ENCODE measurements around the gene HSD11B1L.
A peak's percentile ranks its signal among the peaks of the same experiment; 100 is the strongest.

HSD11B1L gene

GRCh38 chr19:5680437-5681368, at the start of gene HSD11B1L, which contains the start of gene MICOS13:
HSD11B1L (plus strand) TSS chr19:5681027; CDS start chr19:5684833, 3,806 bp downstream.
MICOS13 (minus strand) TSS chr19:5680516; CDS start chr19:5680486, 30 bp downstream.
- Histone ChIP-seq H3K36me3 (ENCODE audit: control insufficient read depth in 1 of 2, insufficient read depth in 2 of 2, low read length in 2 of 2) (no peaks in the 10 kb centered on the region), H3K27me3 (ENCODE audit: low read depth, low read length) (no peaks in the 10 kb centered on the region), H3K27ac (ENCODE audit: low read length) (peak within 1 kb of the TSS; percentile 91), H3K9me3 (ENCODE audit: control insufficient read depth in 1 of 2, low read length in 2 of 2) (no peaks in the 10 kb centered on the region), H3K4me3 (ENCODE audit: low read depth in 1 of 2, low read length in 2 of 2) (peak within 1 kb of the TSS; percentile 96 to 97), H3K4me1 (ENCODE audit: control insufficient read depth in 1 of 2, insufficient read depth in 2 of 2, low read length in 2 of 2) (peaks cover 6 to 19% of the 10 kb centered on the region in 2 donors)

DNA sequence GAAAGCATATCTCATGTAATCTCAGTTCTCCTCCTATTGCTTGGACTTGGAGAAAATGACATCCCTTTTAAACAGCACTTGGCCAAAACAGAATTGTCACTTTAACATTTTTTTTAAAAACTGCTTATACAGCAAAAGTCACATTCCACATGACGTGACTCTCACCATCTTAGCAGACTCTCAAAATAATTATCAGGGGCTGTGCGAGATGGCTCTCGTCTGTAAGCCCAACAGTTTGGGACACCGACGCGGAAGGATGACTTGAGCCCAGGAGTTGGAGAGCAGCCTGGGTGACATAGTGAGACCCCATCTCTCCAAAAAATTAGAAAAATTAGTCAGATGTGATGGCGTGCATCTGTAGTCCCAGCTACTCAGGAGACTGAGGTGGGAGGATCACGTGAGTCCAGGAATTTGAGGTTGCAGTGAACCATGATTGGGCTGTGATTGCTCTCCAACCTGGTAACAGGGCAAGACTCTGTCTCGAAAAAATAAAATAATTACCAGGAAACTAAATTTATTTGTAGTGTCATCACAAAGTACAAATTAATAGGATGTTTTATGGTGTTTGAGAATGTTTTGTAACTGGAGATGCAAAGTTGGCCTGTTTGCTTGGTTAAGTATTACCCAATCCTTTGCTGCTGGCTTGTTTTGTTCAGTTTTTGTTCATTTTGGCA, 49.1 kb upstream of the HSD11B1L start:
- H3K9me3 ChIP-seq (ENCODE audit: control insufficient read depth in 1 of 2, low read length in 2 of 2): no peaks in the 10 kb centered on the region
- H3K4me3 ChIP-seq (ENCODE audit: low read depth in 1 of 2, low read length in 2 of 2): no peak overlapping the region
- H3K4me1 ChIP-seq (ENCODE audit: control insufficient read depth in 1 of 2, insufficient read depth in 2 of 2, low read length in 2 of 2): peaks cover 7 to 62% of the 10 kb centered on the region in 2 donors
- H3K27ac ChIP-seq (ENCODE audit: low read length): no peak overlapping the region
- no peaks in the 10 kb centered on the region for H3K27me3 ChIP-seq (ENCODE audit: low read depth, low read length)
- peaks cover 5 to 19% of the 10 kb centered on the region in 2 donors for H3K36me3 ChIP-seq (ENCODE audit: control insufficient read depth in 1 of 2, insufficient read depth in 2 of 2, low read length in 2 of 2)

DNA sequence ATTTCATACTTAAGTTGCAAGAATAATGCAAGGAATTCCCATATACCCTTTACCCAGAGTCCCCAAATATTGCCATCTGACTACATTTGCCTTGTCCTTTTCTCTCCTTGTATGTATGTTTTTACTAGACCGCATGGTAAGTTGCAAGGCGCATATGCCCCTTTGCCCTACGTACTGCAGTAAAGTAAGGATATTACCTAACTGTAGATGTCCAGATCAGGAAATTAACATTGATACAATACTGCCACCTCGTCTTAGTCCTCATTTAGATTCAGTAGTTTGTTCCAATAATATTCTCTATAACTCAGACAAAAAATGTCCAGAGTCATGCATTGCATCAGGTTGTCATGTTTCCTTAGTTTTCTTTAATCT, 48.6 kb upstream of the HSD11B1L start:
- H3K36me3 ChIP-seq (ENCODE audit: control insufficient read depth in 1 of 2, insufficient read depth in 2 of 2, low read length in 2 of 2): peaks cover 5 to 13% of the 10 kb centered on the region in 2 donors
- H3K27me3 ChIP-seq (ENCODE audit: low read depth, low read length): no peaks in the 10 kb centered on the region
- no peaks in the 10 kb centered on the region for H3K9me3 ChIP-seq (ENCODE audit: control insufficient read depth in 1 of 2, low read length in 2 of 2)
- H3K4me1 ChIP-seq (ENCODE audit: control insufficient read depth in 1 of 2, insufficient read depth in 2 of 2, low read length in 2 of 2): peaks cover 7 to 57% of the 10 kb centered on the region in 2 donors
- H3K4me3 ChIP-seq (ENCODE audit: low read depth in 1 of 2, low read length in 2 of 2): no peak overlapping the region
- H3K27ac ChIP-seq (ENCODE audit: low read length): no peak overlapping the region

- peaks cover 7 to 57% of the 10 kb centered on the region in 2 donors for H3K4me1 ChIP-seq (ENCODE audit: control insufficient read depth in 1 of 2, insufficient read depth in 2 of 2, low read length in 2 of 2)
- no peaks in the 10 kb centered on the region for H3K9me3 ChIP-seq (ENCODE audit: control insufficient read depth in 1 of 2, low read length in 2 of 2)
- peaks cover 1 to 9% of the 10 kb centered on the region in 2 donors for H3K36me3 ChIP-seq (ENCODE audit: control insufficient read depth in 1 of 2, insufficient read depth in 2 of 2, low read length in 2 of 2)
- H3K4me3 ChIP-seq (ENCODE audit: low read depth in 1 of 2, low read length in 2 of 2): no peak overlapping the region
- H3K27me3 ChIP-seq (ENCODE audit: low read depth, low read length): no peaks in the 10 kb centered on the region
- H3K27ac ChIP-seq (ENCODE audit: low read length): no peak overlapping the region
Observed at GRCh38 chr19:5632657-5633056, 48.2 kb upstream of the HSD11B1L start.

- Histone ChIP-seq H3K36me3 (ENCODE audit: control insufficient read depth in 1 of 2, insufficient read depth in 2 of 2, low read length in 2 of 2) (no peaks in the 10 kb centered on the region), H3K4me1 (ENCODE audit: control insufficient read depth in 1 of 2, insufficient read depth in 2 of 2, low read length in 2 of 2) (peaks cover 7 to 40% of the 10 kb centered on the region in 2 donors), H3K27me3 (ENCODE audit: low read depth, low read length) (no peaks in the 10 kb centered on the region), H3K27ac (ENCODE audit: low read length) (no peak overlapping the region), H3K4me3 (ENCODE audit: low read depth in 1 of 2, low read length in 2 of 2) (no peak overlapping the region), H3K9me3 (ENCODE audit: control insufficient read depth in 1 of 2, low read length in 2 of 2) (no peaks in the 10 kb centered on the region)
Observed at GRCh38 chr19:5635427-5635826, 45.4 kb upstream of the HSD11B1L start.

DNA sequence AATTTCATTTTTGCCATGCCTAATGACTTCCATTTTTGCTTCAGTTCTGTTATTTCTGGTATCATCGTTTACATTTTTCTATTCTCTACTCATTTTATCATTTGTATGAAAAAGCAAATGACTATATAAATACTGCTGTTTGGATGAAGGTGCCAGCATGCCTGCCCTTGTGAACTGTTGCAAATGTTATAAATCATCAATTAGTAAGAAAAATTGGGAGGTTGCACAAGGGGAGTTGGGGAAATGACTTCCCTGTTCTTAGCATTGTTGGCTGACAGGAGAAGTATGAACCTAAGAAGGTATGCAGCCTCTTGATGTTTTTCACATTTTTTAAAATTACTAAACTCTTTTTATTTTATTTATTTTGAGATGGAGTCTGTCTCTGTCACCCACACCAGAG, 42.9 kb upstream of the HSD11B1L start:
- peaks cover 12 to 14% of the 10 kb centered on the region in 2 donors for H3K36me3 ChIP-seq (ENCODE audit: control insufficient read depth in 1 of 2, insufficient read depth in 2 of 2, low read length in 2 of 2)
- peaks cover 3 to 21% of the 10 kb centered on the region in 2 donors for H3K4me1 ChIP-seq (ENCODE audit: control insufficient read depth in 1 of 2, insufficient read depth in 2 of 2, low read length in 2 of 2)
- no peaks in the 10 kb centered on the region for H3K9me3 ChIP-seq (ENCODE audit: control insufficient read depth in 1 of 2, low read length in 2 of 2)
- no peak overlapping the region for H3K4me3 ChIP-seq (ENCODE audit: low read depth in 1 of 2, low read length in 2 of 2)
- no peaks in the 10 kb centered on the region for H3K27me3 ChIP-seq (ENCODE audit: low read depth, low read length)
- no peak overlapping the region for H3K27ac ChIP-seq (ENCODE audit: low read length)

- Histone ChIP-seq H3K36me3 (ENCODE audit: control insufficient read depth in 1 of 2, insufficient read depth in 2 of 2, low read length in 2 of 2) (peaks cover 35 to 41% of the 10 kb centered on the region in 2 donors), H3K4me1 (ENCODE audit: control insufficient read depth in 1 of 2, insufficient read depth in 2 of 2, low read length in 2 of 2) (peaks cover 0 to 12% of the 10 kb centered on the region in 2 donors), H3K4me3 (ENCODE audit: low read depth in 1 of 2, low read length in 2 of 2) (no peak overlapping the region), H3K9me3 (ENCODE audit: control insufficient read depth in 1 of 2, low read length in 2 of 2) (no peaks in the 10 kb centered on the region), H3K27me3 (ENCODE audit: low read depth, low read length) (no peaks in the 10 kb centered on the region), H3K27ac (ENCODE audit: low read length) (no peak overlapping the region)
Observed at GRCh38 chr19:5641171-5641570, 39.7 kb upstream of the HSD11B1L start.

- Histone ChIP-seq H3K4me1 (ENCODE audit: control insufficient read depth in 1 of 2, insufficient read depth in 2 of 2, low read length in 2 of 2) (peaks cover 0 to 12% of the 10 kb centered on the region in 2 donors), H3K27me3 (ENCODE audit: low read depth, low read length) (no peaks in the 10 kb centered on the region), H3K36me3 (ENCODE audit: control insufficient read depth in 1 of 2, insufficient read depth in 2 of 2, low read length in 2 of 2) (peaks cover 46 to 51% of the 10 kb centered on the region in 2 donors), H3K27ac (ENCODE audit: low read length) (no peak overlapping the region), H3K9me3 (ENCODE audit: control insufficient read depth in 1 of 2, low read length in 2 of 2) (no peaks in the 10 kb centered on the region), H3K4me3 (ENCODE audit: low read depth in 1 of 2, low read length in 2 of 2) (no peak overlapping the region)
Observed at GRCh38 chr19:5642204-5642603, 38.6 kb upstream of the HSD11B1L start.

- peaks cover 54 to 60% of the 10 kb centered on the region in 2 donors for H3K36me3 ChIP-seq (ENCODE audit: control insufficient read depth in 1 of 2, insufficient read depth in 2 of 2, low read length in 2 of 2)
- H3K4me3 ChIP-seq (ENCODE audit: low read depth in 1 of 2, low read length in 2 of 2): no peak overlapping the region
- H3K9me3 ChIP-seq (ENCODE audit: control insufficient read depth in 1 of 2, low read length in 2 of 2): no peaks in the 10 kb centered on the region
- H3K27ac ChIP-seq (ENCODE audit: low read length): no peak overlapping the region
- peaks cover 0 to 3% of the 10 kb centered on the region in 2 donors for H3K4me1 ChIP-seq (ENCODE audit: control insufficient read depth in 1 of 2, insufficient read depth in 2 of 2, low read length in 2 of 2)
- no peaks in the 10 kb centered on the region for H3K27me3 ChIP-seq (ENCODE audit: low read depth, low read length)
Observed at GRCh38 chr19:5643060-5643459, 37.8 kb upstream of the HSD11B1L start.

- Histone ChIP-seq H3K9me3 (ENCODE audit: control insufficient read depth in 1 of 2, low read length in 2 of 2) (no peaks in the 10 kb centered on the region), H3K27me3 (ENCODE audit: low read depth, low read length) (no peaks in the 10 kb centered on the region), H3K4me3 (ENCODE audit: low read depth in 1 of 2, low read length in 2 of 2) (no peak overlapping the region), H3K36me3 (ENCODE audit: control insufficient read depth in 1 of 2, insufficient read depth in 2 of 2, low read length in 2 of 2) (peaks cover 60 to 65% of the 10 kb centered on the region in 2 donors), H3K4me1 (ENCODE audit: control insufficient read depth in 1 of 2, insufficient read depth in 2 of 2, low read length in 2 of 2) (no peaks in the 10 kb centered on the region), H3K27ac (ENCODE audit: low read length) (no peak overlapping the region)
Observed at GRCh38 chr19:5644037-5644436, 36.8 kb upstream of the HSD11B1L start.

DNA sequence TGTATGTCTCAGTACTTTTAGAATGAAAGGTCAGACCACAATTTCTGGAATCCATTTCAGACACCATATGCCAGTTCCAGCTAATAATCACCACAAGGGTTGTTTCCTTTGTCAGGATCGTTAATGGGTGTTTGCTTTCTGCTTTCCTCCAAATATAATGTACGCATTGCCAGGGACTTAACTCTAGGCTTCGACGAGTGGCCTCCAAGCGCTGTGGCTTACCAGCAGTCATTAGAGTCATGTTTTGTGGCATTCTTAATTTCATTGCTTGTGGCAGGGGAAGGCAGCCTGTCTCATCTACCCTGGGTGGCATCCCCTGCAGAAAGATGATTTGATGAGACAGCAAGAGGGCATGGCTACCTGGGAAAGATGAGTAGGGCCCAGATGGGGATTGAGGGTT, 35.4 kb upstream of the HSD11B1L start:
- Histone ChIP-seq H3K27ac (ENCODE audit: low read length) (no peak overlapping the region), H3K9me3 (ENCODE audit: control insufficient read depth in 1 of 2, low read length in 2 of 2) (no peaks in the 10 kb centered on the region), H3K4me3 (ENCODE audit: low read depth in 1 of 2, low read length in 2 of 2) (no peak overlapping the region), H3K36me3 (ENCODE audit: control insufficient read depth in 1 of 2, insufficient read depth in 2 of 2, low read length in 2 of 2) (peaks cover 69 to 73% of the 10 kb centered on the region in 2 donors), H3K4me1 (ENCODE audit: control insufficient read depth in 1 of 2, insufficient read depth in 2 of 2, low read length in 2 of 2) (no peaks in the 10 kb centered on the region), H3K27me3 (ENCODE audit: low read depth, low read length) (no peaks in the 10 kb centered on the region)
